ENCODE results near the gene NFILZ.
A peak's percentile ranks its signal among the peaks of the same experiment; 100 is the strongest.

The NFILZ gene

DNA sequence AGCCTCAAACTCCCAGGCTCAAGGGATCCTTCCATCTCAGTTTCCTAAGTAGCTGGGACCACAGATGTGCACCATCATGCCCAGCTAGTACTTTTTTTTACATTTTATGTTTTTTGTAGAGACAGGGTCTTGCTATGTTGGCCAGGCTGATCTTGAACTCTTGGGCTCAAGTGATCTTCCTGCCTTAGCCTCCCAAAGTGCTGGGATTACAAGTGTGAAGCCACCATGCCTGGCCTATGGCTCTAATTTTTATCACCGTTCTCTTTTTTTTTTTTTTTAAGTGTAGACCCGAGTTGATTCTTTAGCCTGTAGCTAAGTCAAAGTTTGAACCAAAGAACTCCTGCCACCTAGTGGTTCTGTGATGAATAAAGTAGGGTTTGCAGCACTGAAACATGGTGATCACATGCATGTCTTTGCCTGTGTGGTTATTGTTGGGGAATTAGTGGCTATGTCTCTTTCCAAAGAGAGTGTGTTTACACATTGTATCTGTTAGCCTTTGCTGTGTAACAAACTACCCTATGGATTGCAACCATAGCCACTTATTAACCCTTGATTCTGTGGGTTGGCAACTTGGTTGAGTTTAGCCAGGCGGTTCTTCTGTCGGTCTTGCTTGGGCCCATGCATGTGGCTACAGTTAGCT lies 11.6 kb downstream of the NFILZ start:
- Histone ChIP-seq H3K27me3 (ENCODE audit: insufficient read depth, low read depth, severe bottlenecking) (peaks cover 42% of the 10 kb centered on the region), H3K36me3 (no peaks in the 10 kb centered on the region), H3K9me3 (ENCODE audit: severe bottlenecking) (peaks cover 7% of the 10 kb centered on the region), H3K27ac (no peak overlapping the region), H3K4me3 (ENCODE audit: low read depth, low read length) (no peak overlapping the region)
- DNase-seq: no peak
- TF ChIP-seq, protein P1, sequence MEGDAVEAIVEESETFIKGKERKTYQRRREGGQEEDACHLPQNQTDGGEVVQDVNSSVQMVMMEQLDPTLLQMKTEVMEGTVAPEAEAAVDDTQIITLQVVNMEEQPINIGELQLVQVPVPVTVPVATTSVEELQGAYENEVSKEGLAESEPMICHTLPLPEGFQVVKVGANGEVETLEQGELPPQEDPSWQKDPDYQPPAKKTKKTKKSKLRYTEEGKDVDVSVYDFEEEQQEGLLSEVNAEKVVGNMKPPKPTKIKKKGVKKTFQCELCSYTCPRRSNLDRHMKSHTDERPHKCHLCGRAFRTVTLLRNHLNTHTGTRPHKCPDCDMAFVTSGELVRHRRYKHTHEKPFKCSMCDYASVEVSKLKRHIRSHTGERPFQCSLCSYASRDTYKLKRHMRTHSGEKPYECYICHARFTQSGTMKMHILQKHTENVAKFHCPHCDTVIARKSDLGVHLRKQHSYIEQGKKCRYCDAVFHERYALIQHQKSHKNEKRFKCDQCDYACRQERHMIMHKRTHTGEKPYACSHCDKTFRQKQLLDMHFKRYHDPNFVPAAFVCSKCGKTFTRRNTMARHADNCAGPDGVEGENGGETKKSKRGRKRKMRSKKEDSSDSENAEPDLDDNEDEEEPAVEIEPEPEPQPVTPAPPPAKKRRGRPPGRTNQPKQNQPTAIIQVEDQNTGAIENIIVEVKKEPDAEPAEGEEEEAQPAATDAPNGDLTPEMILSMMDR (IDR thresholded peaks at IDR 0.05; ENCODE audit: low read depth, low read length): peak; percentile 64

DNA sequence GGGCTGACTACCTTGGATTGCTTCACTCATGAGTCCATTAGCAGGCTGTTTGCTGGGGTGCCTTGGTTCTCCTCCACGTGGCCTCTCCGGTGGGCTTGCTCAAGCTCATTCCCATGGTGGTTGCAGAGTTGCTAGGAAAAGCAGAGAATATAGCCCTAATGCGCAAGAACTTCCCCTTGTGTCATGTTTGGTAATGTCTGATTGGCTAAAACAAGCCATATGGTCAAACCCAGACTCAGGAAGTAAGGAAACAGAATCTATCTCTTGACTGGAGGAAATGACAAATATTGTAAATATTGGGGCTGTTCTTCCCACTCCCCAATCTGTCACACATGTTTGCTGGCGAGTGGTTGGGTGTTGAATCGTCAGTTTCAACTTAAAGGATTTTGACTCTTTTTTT lies 12.1 kb downstream of the NFILZ start:
- TF ChIP-seq, protein P1 (IDR thresholded peaks at IDR 0.05; ENCODE audit: low read depth, low read length): no peak
- H3K9me3 ChIP-seq (ENCODE audit: severe bottlenecking): peaks cover 7% of the 10 kb centered on the region
- H3K4me3 ChIP-seq (ENCODE audit: low read depth, low read length): no peak overlapping the region
- DNase-seq: no peak
- no peaks in the 10 kb centered on the region for H3K36me3 ChIP-seq
- no peak overlapping the region for H3K27ac ChIP-seq
- H3K27me3 ChIP-seq (ENCODE audit: insufficient read depth, low read depth, severe bottlenecking): peaks cover 43% of the 10 kb centered on the region

DNA sequence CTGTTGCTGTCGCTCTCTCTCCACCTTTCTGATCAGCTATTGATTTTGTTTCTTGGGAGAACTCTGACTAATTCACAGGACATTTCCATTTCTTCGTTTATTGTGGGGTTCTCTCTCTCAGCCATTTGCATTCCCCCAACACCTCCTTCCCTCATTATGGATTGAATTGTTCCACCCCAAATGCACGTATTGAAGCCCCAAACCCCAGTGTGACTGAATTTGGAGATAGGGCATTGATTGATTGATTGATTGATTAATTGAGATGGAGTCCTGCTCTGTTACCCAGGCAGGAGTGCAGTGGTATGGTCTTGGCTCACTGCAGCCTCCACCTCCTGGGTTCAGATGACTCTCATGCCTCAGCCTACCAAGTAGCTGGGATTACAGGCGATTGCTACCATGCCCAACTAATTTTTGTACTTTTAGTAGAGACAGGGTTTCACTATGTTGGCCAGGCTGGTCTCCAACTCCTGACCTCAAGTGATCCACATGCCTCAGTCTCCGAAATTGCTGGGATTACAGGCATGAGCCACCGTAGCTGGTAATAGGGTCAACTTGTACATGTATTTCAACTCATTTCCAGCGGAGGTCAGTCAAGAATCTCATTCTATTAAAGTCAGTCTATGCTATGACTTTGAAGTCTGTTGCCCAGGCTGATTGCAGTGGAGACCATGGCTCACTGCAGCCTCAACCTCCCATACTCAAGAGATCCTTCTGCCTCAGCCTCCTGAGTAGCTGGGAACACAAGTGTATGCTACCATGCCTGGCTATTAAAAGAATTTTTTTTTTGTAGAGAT lies 13.6 kb downstream of the NFILZ start:
- DNase-seq: no peak
- TF ChIP-seq, protein P1 (IDR thresholded peaks at IDR 0.05; ENCODE audit: low read depth, low read length): no peak
- peaks cover 7% of the 10 kb centered on the region for H3K9me3 ChIP-seq (ENCODE audit: severe bottlenecking)
- H3K27me3 ChIP-seq (ENCODE audit: insufficient read depth, low read depth, severe bottlenecking): peaks cover 39% of the 10 kb centered on the region
- H3K36me3 ChIP-seq: no peaks in the 10 kb centered on the region
- H3K4me3 ChIP-seq (ENCODE audit: low read depth, low read length): no peak overlapping the region
- H3K27ac ChIP-seq: no peak overlapping the region

DNA sequence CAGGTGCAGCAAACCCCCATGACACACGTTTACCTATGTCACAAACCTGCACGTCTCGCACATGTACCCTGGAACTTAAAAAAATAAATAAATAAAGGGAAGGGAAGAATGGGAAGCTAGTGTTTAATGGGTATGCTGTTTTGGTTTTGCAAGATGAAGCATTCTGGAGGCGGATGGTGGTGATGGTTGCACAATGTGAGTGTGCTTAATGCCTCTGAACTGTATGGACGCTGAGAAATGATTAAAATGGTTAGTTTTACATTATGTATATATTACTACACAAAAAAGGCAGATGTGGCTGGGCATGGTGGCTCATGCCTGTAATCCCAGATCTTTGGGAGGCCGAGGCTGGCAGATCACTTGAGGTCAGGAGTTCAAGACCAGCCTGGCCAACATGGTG lies 17.8 kb downstream of the NFILZ start:
- no peaks in the 10 kb centered on the region for H3K36me3 ChIP-seq
- DNase-seq: no peak
- TF ChIP-seq, protein P1 (IDR thresholded peaks at IDR 0.05; ENCODE audit: low read depth, low read length): no peak
- no peak overlapping the region for H3K27ac ChIP-seq
- H3K9me3 ChIP-seq (ENCODE audit: severe bottlenecking): no peaks in the 10 kb centered on the region
- peaks cover 69% of the 10 kb centered on the region for H3K27me3 ChIP-seq (ENCODE audit: insufficient read depth, low read depth, severe bottlenecking)
- no peak overlapping the region for H3K4me3 ChIP-seq (ENCODE audit: low read depth, low read length)

DNA sequence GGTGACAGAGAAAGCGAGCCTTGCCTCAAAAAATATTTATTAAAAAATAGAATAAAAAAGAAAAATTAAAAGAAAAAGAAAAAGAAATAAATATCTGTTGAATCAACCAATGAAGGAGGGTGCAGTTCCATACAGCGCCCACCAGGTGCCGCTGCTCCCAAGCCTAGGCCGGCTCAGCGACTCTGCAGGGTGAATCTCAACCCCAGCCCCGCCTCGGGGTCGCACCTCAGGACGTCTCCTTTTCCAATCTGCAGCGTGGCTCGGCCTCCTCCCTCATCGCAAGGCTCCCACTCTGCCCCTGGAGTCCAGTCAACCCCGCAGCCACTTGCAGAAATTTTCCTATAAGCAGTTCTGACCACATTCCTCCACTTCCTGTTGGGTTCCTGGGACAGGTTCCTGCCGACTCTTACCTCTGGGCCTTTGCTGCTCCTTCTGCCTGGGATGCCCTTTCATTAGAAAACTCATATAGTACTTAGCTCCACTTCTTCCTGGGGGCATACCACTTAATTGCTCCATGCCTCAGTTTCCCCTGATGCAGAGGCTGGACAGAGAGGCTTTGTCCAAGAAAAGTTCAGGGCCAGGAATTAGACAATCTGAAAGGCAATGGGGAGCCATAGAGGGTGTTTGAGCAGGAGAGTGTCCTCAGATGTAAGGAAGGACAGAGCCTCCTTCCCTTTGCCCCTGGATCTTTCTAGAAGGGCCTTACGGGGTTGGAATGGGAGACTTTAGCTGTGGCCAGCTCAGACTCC lies 24.3 kb downstream of the NFILZ start:
- Histone ChIP-seq H3K27me3 (ENCODE audit: insufficient read depth, low read depth, severe bottlenecking) (peaks cover 86% of the 10 kb centered on the region), H3K27ac (no peak overlapping the region), H3K36me3 (no peaks in the 10 kb centered on the region), H3K4me3 (ENCODE audit: low read depth, low read length) (no peak overlapping the region), H3K9me3 (ENCODE audit: severe bottlenecking) (no peaks in the 10 kb centered on the region)
- TF ChIP-seq, protein P1 (IDR thresholded peaks at IDR 0.05; ENCODE audit: low read depth, low read length): peak; percentile 86
- peak; percentile 43 for DNase-seq

Measured in WERI-Rb-1 (cell line).